GM19351 (cell line): ENCODE results near the gene P4HA3.
"Not testable (repeated sequence)": the region's sequence is repeated elsewhere in the genome, so short reads cannot be mapped to it uniquely, and the experiment has no call there.

Experiments used
- ATAC-seq: cut with Tn5 transposase; IDR thresholded peaks from one replicate; pipeline ENCODE4 v1.9.1; 2021; ENCODE audit warnings: mild to moderate bottlenecking, moderate library complexity; ENCODE audit not compliant: unreplicated experiment

The P4HA3 gene

DNA sequence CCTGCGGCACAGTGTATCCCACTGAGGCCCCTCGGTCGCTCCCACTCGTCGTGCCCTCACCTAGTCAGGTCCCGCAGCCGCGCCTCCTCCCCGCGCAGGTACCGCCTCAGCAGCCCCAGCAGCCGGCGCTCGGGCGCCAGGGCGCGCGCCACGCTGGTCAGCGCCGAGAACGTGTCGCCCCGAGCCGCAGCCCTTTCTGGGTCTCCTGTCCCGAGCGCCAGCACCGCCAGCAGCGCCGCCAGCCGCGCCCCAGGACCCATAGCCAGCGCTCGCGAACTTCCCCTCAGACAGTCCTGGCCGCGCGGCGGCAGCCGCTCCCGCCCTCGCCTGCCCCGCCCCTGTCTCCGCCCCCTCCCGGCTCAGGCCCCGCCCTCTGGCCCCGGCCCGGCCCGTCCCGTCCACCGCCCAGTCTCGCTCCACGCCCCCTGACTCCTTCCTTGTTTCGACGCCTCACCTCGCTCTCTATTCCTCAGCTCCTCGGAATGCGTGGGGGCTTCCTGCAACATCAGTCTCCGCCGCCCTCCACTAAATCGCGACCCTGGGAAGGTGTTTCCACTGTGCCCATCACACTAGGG is at the start of gene P4HA3:
P4HA3 (minus strand) TSS at position 289 of the 575 bp plus-strand sequence; CDS start at position 260, 29 bp downstream.
- no peak for ATAC-seq

DNA sequence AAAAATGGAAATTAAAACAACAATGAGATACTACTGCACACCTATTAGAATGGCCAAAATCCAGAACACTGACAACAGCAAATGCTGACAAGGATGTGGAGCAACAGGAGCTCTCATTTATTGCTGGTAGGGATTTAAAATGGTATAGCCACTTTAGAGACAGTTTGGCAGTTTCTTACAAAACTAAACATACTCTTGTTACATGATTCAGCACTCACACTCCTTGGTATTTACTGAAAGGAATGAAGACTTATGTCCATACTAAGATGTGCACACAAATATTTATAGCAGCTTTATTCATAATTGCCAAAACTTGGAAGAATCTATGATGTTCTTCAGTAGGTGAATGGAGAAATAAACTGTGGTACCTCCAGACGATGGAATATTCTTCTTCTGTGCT is 46.0 kb upstream of the P4HA3 start:
- no peak for ATAC-seq

DNA sequence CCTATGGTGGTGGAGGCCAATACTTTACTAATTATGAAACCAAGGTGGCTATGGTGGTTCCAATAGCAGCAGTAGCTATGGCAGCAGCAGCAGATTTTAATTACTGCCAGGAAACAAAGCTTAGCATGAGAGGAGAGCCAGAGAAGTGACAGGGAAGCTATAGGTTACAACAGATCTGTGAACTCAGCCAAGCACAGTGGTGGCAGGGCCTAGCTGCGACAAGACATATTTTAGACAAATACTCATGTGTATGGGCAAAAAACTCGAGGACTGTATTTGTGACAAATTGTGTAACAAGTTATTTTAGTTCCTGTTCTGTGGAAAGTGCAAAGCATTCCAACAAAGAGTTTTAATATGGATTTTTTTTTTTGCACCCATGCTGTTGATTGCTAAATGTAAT is 44.2 kb upstream of the P4HA3 start:
- no peak for ATAC-seq

DNA sequence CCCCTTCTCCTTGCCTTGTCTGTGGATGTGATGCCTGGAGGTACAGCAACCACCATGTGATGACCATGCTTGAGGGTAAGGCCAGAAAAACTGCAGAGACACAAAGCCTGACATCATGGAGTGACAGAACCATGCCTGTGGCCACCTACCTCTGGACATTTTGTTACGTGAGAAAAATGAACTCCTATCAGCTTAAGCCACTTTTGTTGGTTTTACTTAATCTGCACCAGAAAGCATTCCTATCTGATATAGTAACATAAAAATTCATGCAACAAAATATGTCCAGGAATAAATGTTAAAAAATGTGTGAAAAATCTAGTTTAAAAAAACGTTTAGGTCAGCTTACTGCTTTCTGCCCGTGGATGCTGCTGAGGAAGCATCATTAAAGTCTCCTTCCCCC is 42.6 kb upstream of the P4HA3 start:
- ATAC-seq, result no peak

DNA sequence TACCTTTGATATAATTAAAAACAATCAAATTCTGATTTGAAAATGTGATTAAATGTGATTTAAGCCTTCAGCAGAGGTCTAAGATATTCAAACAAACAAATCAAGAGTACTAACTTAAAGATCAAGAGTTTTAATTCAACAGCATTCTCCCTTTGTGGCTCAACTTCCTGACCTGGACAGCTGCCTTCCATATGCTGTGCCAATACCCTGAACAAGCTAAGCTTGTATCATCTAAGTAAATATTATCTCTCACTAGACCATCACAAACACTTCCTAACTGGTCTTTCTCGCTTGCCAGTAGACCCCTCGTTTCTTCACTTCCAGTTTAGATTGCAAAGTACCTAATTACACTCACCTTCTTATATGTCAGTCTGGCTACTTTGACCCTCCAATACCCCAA is 35.9 kb upstream of the P4HA3 start:
- no peak for ATAC-seq

DNA sequence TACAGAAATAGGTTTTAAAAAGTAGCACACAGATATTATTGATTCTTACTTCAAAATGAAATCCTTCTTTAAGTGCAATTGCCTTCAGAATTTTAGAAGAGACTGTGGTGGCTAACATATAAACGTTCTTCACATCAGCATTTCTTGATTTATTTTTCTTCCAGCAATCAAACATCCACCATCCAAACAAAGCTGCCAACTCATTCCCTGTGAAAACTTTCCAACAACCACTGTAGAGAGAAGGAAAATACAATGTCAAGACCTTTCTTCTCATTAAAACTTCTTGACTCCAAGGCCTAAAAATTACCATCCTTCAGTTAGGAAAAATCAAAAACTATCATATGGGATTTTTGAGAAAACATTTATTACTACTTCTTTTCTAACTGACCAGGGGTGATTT is 34.0 kb upstream of the P4HA3 start:
- no peak for ATAC-seq

DNA sequence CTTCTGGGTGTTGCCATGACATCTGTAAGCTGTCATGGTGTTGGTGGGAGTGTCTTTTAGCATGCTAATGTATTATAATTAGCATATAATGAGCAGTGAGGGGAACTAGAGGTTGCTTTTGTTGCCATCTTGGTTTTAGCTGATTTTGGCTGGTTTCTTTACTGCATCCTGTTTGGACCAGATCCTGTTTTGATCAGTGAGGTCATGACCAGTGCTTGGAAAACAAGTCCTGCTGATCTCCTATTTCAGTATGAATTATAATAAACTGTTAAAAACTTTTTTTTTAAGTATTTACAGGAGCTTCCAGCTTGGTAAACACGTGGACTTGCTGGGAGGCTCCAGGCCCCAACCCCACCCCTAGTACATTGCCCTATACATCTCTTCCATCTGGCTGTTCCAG is 30.5 kb upstream of the P4HA3 start:
- no peak for ATAC-seq

DNA sequence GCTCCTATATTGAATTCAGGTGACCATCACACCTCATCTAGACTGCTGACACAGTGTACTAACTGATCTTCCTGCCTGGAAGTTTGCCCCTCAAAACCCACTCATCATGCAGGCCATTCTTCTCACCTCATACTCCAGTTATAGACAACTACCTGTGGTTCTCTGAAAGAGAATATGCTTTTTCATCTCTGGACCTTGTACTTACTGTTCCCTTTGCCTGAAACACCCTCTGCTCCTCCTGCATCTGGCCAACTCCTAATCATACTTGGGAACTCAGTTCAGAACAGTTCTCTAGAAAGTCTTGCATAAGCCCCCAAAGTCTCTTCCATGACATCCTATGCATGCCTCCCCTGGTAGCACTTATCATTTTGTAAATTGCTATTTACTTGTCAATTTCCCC is 28.2 kb upstream of the P4HA3 start:
- ATAC-seq, result no peak

DNA sequence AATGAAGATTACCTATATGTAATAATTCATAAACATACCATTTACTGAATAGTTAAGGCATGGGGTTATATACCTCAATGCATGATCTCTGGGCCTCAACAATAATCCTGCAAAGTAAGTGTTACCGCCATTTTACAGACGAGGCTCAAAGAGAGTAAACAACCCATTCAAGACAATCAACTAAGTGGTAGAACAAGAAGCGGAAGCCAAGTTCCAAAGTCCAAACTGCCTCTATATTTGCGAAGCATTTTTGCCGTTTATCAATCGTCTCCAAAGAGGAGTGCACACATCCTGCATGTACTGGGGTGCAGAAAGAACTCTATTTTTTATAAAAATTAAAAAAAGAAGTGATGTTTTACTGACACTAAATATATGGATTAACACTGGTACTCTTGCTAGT is 27.5 kb upstream of the P4HA3 start:
- ATAC-seq, result no peak

DNA sequence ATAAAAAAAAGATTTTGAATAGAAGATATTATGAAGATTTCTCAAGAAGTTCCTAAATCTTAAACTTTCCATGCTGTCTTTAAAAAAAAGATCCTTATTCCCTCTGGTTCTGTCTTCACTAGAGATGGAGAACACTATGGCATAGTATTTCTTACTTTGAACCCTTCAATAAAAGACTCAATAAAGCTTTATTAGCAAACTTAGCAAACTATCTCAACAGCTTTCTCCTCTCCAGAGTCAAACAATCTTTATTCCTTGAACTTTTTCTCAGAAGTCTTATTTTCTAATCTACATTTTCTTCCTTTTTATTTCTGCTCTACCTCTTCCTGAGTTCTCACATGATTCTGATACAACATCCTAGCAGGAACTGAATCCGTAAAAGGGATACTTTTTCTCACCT is 21.8 kb upstream of the P4HA3 start:
- ATAC-seq, result no peak

DNA sequence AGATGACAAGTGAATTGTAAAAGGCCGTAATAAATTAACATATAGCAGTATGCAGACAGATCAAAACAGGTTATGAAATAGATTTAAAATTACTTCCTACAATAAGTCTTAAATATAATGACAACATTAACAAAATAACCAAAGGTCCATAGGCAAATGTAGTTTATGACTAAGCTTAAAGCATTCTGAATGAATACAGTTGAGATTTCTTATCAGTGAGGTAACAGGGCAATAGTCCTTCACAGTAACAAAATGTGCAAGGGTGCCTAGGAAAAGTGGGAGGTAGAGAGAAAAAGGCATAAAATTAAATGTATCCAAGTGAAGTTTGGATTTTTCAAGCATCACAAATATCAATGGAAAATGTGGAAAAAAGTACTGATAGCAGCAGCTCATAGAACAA is 20.9 kb upstream of the P4HA3 start:
- ATAC-seq, result no peak

DNA sequence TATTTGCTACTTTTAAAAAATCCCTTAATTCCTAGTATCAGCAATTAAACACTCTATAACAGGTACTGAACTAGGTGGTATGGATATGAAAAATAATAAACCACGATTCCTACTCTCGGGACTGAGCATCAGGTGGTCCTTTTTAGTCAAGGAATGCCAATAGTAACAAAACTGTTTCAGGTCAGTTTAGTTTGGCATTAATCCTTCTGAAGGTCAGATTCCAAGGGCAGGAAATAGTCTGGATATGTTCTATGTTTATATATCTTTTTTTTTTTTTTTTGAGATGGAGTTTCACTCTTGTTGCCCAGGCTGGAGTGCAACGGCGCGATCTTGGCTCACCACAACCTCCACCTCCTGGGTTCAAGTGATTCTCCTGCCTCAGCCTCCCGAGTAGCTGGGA is 19.6 kb upstream of the P4HA3 start:
- ATAC-seq, result not testable (repeated sequence)

DNA sequence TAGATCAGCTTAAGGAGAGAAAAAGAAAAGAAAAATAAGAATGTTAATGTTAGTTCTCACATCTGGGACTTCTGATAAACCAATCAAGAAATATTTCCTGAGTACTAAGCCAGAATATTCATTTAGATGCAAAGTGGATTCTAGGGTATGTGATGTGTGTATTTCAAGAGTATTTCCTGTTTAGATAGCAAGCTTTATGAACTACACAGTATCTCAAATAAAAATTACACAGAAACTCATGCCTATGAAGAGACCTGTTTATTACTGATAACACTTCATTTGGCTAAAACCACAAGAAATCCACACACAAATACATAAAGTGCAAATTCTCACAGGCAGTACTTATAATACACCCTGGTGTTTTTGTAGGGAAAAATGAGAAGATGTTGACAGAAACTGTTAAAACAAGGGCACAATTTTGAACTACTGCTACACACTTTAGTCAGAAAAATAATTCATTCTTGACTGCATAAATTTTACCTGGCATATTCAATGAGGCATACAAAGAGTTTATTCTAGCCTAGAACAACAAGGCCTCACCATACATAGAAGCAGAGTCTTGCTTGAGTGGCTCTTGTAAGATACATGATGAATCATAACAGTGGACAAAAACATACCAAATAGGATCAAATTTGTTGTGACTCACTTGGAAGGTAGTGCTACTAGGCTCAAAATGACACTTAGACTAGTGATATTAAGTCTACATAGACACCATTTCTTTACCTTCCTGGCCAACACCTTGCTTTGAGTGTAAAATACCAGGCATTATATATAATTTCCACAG is 18.8 kb upstream of the P4HA3 start:
- ATAC-seq, result no peak

DNA sequence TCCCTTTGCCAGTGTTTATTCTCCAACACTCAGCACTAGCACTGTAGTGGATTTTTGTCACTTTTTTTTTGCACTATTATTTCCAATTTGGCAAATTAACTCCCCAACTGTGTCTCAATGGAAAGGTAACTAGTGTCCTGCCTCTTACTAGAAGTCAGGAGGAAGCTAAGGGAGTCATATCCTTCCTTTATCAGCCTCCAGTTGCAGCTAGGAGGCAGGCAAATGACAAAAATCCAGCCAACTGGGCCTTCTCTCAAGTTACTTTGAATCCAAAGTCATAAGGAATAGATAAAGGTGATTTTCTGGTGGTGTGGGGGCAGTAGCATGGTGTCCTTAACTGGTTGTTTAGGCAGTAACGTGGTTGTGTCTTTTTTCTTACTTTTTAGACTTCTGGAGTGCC is 15.6 kb upstream of the P4HA3 start:
- no peak for ATAC-seq

DNA sequence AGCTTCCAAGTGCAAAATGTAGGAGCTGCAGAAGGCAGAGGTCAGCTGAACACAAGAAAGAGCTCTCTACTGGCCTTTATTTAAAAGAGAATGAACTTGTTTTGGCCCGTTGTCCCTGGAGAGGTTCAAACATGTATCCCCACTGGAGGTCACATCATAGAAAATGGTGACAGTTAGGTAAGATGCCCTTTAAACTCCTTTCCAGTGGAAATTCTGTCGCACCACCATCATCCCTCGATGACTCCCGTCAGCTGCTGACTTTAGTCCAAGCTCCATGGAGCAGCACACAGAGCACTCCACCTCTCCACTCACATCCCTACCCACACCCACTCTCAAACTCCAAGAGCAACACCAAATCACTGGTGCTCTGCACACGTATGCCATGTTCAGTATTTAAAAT is 15.2 kb upstream of the P4HA3 start:
- no peak for ATAC-seq

DNA sequence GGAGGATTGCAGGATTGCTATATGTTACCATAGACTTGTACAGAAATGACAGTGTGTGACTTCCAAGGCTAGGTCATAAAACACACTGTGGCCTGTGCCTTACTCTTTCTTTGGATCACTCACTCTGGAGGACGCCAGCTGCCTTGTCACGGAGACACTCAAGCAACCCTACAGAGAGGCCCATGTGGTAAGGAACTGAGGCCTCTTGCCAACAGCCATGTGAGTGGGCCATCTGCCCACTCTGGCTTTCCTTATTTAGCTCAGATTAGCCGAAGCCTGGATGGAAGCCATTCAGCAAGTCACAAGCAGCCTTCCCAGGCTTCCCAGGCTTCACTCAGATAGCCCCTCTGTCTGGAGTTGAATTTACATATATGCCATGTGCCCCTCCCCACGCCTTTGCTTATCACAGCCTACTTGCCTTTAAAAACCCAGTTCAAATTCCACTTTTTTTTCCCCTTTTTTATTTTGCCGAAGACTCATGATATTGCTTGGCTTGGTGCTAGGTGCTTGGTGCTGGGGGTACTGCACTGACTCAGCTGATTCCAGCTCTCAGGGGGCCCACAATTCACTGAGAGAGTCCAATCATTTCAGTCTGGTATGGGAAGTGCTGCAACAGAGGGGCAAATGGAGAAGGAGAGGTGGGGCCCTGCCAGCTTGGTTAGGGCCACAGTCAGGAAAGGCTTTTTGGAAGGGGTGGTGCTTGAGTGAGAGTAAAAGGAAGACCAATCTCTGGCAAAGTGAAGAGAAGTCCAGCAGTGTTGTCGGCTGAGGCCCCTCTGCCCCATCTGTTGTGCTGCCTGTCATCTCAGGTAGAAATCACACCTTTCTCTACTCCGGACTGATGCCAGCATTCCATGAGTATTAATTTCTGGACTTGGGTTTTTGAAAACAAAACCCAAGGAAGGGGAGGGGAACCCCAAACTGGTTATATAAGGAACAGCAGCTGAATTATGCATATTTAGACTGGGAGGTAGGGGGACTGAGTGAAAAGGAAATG is 14.5 kb upstream of the P4HA3 start:
- ATAC-seq, result no peak

DNA sequence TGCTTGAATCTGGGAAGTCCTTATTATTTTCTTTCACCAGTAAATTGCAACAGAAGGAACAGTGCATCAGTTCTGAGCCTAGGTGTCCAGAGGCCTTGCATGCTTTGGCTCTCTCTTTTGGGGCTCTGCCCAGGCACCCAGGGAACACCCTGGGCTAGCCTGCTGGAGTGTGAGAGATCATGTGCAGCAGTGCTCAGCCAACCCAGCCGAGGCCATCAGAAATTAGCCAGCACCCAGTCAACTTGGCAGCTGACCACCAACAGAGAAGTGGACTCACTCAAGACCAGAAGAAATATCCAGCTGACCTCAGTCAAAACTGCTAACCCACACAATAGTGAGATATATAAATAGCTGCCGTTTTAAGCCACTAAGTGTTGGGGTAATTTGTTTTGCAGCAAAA is 11.2 kb upstream of the P4HA3 start:
- no peak for ATAC-seq

DNA sequence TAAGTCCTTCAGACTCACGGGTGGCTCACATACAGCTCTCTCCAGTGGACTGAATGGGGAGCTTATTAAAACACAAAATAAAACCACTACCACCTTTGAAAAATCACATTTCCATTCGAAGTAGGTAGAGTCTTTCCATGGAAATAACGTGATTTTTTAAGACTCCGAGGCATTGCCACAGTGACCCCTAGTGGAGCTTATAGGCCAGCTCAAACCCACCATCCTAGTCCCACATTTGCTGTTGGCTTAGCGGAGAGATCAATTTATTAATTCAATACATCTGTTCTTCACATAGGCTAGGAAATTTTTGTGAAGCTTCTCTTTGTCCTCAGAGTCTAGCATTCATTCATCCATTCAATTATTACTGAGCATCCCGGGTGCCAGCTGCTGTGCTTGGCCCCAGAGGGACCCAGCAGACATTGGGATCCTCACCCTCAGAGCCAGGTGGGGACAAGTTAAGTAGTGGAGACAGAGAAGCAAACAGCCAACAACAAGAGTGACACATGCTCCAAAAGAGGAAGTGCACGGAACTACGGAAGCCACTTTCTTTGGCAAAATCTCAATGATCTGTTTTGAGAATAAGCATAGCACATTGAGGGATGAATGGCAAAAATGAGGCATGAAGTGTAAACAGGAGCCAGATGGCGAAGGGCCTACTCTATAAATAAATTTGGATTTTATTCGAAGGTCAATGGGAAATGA is 10.2 kb upstream of the P4HA3 start:
- ATAC-seq, result no peak

DNA sequence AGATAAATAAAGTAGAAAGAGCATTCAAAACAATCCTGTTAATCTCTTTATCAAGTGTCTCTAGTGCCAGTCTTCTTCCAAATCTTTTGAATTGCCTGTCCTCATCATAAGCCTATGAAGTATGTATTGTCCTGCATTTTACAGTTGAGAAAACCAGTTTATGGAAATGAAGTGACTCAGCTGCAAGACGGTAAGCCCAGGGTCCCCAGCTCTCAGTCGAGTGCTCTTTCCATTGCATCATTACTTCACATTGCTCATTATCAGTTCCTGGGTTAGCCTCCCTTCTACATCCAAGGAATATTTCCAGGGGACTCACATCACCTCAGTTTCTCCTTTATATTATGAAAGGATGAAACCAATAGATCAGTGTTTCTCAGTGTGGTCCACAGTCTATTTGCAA is 9.1 kb upstream of the P4HA3 start:
- ATAC-seq, result no peak

DNA sequence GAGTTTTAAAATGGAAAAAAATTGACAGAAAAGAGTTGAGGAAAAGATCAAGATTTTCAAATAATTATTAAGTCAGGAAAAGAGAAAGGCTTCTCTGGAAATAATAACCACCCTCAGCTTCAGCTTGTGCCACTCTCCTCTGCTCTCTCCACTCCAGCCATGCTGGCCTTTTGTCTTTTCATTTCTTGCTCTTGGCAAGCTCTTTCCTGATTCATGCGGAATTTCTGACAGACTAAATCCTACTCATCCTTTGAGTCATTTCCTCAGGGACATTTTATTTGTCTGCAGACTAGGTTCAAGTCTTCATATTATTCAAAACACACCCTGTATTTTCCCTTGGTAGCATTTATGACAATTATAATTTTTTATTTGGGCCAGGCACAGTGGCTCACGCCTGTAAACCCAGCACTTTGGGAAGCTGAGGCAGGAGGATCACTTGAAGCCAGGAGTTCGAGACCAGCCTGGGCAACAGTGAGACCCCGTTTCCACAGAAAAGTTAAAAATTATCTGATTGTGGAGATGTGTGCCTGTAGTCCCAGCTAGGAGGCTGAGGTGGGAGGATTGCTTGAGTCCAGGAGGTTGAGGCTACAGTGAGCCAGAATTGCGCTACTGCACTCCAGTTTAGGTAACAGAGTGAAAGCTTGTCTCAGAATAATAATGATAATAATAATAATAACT is 7.8 kb upstream of the P4HA3 start:
- ATAC-seq, result no peak
